T-helper 1 cell treated with Interleukin-12 subunit alpha and Interleukin-12 subunit beta and Interleukin-4 antibody, amounts not matched to agents 30 ng/mL and 1 ng/mL, for 36 hours (primary cell): ENCODE measurements around the gene NUMB. TPM values are rescaled to one million over a fixed set of nuclear protein-coding genes. Genes with fewer than 3 reads are reported as not detected.

Experiments
- intact Hi-C: fragments of 100-400 bp; cut with micrococcal nuclease; formaldehyde crosslinking; loops from one replicate; pipeline ENCODE4 v1.15.1; 2024
- total RNA-seq: library from RNA; stranded (reverse); gene quantifications from 2 replicates; pipeline ENCODE4 v1.2.3, GENCODE V29; 2022

Gene NUMB
- total RNA-seq, 1 donor from 2014 or later, result 61.6 TPM

DNA sequence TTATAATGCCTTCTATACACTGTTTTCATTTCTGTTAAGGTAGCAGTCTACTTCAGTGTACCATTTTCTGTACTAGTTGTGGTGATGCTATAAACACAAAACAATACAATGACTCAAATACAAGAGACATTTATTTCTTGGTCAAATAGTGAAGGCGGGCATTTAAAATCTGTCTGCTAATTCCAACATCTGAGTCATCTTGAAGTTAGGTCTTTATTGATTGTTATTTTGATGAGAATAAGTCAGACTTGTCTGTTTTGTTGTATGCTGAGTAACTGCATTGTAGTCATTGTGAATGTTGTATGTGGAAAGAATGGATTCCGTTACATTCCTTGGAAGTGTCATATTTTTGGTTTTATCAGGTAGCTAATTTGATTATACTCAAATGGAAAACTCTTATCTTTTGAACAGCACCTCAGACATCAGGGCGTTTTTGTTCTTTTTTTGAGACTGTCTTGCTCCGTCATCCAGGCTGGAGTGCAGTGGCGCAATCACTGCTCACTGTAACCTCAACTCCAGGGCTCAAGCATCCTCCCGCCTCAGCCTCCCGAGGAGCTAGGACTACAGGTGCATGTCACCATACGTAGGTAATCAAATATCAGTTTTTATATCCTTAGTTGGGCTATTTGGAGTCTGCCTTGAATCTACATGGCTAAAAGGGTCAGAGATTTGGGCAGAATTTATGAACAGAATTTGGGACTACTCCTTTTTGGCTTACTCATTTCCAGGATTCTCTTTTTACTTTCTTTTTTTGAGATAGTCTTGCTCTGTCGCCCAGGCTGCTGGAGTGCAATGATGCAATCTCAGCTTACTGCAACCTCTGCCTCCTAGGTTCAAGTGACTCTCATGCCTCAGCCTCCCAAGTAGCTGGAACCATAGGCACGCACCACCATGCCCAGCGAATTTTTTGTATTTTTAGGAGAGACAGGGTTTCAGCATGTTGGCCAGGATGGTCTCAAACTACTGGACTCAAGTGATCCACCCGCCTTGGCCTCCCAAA is 164.3 kb downstream of the NUMB start:
- intact Hi-C loops, result no loop called here

DNA sequence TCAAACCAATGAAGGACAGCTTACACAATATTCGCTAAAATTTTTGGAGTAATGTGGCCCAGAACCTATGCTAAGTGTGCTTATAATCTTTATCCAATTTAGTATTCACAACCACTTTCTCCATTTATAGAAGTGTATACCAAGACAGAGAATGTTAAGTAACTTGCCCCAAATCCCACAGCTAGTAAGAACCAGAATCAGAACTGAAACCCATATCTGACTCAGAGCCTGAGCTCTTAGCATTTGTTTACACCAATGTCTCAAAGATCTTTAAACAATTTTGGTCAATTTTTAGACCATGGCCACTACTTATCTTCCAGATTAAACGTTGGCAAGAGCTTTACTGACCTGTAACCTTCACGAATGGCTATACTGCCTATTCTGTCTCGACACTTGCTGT is 168.1 kb downstream of the NUMB start:
- intact Hi-C loops, result no loop called here

DNA sequence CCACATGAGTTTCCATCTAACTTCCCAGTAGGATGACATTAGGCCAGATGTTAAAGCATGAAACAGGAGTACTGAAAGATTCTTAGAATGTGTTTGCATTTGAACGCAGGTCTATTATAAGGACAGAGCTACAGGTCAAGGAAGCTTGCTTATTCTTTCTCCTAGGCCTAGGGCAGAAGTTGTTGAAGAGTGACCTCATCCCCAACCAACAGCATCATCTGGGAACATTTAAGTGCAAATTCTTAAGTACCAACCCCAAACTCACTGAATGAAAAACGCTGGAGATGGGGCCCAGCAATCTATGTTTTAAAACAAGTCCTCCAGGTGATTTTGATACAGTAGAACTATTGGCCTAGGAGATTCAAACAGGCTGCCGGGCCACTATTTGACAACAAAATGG is 168.6 kb downstream of the NUMB start:
- intact Hi-C loops, result no loop called here

DNA sequence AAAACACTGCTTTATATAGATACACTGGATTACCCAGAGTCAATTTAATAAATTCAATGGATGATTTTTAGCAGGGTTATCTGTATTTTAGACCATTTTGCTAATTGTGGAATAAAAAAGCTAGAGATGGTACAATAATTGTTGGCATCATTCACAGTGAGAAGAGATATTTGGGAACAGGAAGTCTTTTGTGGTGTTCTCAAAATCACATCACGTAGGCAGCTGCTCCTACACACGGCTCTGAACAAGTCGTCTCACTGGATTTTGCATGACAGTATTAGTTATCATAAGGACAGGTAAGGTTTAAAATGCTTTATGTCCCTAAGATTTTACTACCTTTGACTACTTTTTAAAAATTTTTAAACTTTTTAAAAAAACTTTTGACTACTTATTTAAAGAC is 169.0 kb downstream of the NUMB start:
- intact Hi-C loops, result no loop called here

DNA sequence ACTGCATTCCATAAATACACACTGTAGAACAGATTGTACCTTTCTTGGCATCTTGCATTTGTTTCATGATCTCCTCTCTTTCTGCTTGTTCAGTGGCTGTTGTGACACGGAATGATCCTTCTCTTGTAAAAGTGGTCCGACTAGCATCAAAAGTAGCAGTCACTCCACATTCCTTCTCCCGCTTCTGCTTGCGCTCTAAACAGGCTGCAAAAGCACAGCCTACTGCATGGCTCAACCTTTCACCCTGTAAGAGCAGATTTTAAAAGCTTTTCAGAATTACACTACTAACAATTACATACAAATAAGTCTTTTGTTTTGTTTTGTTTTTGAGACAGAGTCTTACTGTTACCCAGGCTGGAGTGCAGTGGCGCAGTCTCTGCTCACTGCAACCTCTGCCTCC is 171.3 kb downstream of the NUMB start:
- intact Hi-C loops, result no loop called here

DNA sequence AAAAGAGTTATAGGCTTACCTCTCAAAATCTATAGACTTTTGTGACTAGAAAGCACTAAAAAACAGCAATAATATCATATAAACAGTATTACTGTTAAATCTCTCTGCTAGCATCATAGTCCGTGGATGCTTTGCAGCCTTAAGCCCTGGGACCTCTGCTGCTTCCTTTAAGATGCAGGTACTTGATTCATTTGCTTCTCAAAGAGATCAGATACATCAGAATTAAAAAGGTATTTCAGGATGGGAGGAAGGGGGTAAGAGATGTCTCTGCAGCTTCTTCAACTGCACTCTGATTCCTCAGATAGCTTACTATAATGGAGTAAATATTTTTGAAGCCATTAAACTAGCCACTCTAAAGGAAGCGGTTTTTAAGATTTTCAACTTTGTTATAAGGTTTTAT is 171.7 kb downstream of the NUMB start:
- intact Hi-C loops, result no loop called here

DNA sequence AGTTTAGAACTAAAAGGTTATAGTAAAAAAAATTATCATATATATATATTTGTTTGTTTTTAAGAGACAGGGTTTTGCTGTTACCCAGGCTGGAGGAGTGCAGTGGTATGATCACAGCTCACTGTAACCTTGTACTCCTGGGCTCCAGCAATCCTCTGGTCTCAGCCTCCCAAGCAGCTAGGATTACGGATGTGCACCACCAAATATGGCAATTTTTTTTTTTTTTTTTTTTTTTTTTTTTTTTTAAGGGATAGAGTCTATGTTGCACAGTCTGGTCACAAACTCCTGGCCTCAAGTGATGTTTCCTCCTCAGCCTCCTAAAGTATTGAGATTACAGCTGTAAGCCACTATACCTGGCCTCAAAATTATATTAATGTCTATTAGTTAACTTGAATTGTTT is 172.4 kb downstream of the NUMB start:
- intact Hi-C loops, result no loop called here

DNA sequence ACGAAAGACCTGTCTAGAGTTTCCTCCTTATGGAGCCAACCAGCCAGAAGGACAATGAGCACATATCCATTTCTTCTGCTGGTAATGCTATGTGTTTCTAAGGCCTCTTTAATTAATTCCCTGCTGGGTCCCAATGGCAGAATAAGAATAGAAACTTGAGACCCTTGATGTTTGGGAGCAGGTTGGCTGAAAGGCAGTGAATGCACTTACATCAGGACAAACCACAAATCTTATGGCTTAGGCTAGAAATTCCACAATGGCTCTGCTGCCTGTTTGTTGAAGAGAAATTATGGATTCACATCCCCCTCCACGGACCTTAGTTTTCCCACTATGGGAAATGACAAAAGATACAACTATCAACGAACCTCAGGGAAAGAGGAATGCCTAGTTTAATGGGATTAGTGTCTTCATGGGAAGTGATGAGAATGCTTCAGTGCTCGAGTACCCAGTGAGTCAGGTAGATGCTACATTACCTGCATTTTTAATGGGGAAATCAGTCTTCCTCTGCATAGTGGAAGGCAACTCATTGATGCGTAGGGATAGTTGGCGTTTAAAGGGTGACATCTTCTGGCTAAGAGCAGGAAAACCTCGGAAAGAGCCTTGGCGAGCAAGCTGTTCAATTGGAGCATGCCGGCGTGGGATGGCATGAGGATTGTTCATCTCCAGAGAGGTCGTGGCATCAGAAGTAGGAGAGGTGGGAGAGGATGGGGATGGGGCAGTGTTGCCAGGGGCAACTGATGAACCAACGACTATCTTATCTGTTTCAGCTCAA is 174.6 kb downstream of the NUMB start:
- intact Hi-C loops, result no loop called here

DNA sequence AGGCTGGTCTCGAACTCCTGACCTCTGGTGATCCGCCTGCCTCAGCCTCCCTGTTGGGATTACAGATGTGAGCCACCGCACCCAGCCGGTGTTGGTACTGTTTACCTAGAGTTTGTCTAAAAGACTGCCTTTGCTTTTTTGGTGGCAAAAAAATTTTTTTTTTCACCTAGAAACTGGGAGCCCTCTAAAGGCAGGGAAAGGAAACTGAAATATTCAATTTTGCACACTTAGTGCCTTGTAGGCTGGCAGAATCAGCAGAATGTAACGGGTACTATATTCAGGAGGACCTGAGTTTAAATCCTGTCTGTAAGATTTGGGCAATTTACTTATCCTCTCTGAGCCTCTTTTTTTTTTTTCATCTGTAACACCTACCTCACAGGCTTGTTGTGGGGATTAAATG is 177.4 kb downstream of the NUMB start:
- intact Hi-C loops, result no loop called here

DNA sequence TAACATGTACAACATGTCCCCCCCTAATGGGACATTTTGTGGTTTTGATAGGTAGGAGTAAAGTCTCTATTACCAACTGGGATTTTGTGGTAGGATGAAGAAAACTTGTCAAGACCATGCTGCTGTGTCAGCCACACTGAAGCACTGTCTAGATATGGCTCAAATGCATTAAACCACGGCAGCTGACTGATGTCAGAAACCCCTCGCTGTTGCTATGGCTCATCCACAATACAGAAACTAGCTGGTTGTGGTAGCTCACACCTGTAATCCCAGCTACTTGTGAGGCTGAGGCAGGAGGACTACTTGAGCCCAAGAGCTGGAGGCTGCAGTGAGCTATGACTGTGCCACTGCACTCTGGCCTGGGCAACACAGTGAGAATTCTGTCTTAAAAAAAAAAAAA is 181.0 kb downstream of the NUMB start:
- intact Hi-C loops, result no loop called here

DNA sequence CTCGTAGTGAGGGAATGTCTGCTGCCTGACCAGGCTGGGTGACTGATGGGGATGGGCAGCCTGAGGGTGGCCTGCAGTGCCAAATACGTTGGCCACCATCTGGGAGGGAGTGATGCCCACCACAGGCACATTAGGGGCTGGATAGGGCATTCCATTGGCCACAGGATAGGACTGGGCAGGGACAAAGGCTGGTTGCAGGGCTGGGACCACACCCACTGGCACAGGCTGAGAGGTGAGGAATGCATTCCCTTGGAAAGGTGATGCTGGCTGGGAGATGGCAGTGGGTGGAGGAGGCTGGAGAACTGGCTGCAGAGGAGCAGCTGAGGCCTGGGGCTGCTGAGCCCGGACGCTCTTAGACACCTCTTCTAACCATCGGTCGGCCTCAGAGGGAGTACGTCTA is 181.5 kb downstream of the NUMB start:
- intact Hi-C loops, result no loop called here

DNA sequence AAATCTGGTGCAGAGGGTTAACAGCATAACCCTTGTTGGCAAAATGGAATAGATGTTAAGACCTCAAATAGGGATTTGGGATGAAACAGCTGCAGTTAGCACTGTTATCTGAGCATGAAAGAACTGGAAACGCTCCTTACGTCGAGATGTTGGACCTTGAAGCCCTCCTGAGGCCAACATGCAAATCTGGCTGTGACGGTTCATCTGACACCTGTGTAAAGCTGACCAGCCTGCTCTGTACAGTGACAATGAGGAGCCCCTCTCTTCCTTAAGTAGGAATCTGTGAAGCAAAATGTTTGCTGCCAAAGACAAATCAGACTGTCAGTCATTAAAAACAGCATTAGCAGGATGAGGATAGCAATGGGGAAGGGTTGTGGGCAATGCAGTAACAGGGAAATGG is 184.5 kb downstream of the NUMB start:
- intact Hi-C loops, result no loop called here

DNA sequence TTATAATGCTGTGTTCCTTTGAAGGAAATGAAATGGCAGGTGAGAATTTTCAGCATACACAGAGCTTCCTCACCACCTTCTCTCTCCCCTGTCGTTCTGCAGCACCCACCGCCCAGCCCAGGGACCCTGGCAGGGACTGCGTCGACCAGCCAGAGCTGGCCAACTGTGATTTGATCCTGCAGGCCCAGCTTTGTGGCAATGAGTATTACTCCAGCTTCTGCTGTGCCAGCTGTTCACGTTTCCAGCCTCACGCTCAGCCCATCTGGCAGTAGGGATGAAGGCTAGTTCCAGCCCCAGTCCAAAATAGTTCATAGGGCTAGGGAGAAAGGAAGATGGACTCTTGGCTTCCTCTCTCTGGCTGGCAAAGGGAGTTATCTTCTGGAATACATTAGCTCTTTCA is 186.0 kb downstream of the NUMB start:
- intact Hi-C loops, result no loop called here

DNA sequence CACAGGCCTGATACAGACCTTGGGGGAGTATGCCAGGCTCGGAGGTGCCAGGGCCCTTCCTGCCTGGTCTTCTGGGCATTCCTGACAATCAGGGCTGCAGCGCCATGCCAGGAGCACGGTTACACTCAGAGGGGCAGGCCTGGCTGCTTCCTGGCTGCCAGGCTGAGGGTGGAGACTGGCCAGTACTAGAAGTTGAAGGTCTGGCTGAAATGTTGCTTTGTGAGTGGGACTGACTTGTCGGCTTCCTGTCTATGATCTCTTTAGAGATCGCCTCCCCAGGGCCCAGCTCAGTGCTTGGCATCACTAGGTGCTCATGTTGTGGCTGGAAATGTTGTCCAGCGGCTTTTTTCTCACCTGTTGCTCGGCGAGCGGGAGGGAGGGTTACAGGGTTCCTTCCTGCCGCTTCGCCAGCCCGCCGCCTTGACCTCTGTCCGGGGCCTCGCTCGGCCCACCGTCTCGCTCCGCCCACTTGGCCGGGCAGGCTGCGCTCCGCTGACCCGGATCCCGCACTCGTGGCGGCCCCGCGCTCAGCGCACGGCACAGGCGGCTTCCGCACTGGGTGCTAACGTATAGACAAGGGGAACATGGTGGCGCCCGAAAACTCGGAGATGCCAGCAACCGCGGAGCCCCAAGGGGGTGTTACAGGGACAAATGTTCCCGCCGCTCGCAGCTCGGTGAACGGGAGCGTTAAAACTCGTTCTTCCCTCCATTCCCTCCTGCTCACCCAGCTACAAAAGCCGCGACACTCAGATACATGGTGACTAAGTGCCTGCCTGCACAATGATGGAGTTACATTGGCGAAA is 188.4 kb downstream of the NUMB start:
- intact Hi-C loops, result no loop called here

DNA sequence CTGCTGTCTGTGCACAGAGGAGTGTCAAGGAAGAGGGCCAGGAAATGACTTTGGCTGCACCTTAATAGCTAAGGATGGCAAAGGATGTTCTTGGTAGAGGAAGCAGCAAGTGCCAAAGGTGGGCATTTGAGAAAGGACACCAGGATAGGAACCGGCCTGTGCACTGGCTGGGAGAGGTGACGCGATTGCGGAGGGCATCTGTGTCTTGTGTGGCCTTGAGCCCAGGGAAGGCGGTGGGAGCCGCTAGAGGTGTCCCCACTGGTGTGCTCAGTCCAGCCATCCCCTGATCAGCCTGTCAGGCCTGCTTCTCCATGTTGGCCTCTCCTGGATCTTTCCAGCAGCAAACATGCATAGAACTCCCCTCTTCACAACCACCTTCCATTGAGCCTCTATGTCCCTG is 190.9 kb downstream of the NUMB start:
- intact Hi-C loops, result no loop called here

DNA sequence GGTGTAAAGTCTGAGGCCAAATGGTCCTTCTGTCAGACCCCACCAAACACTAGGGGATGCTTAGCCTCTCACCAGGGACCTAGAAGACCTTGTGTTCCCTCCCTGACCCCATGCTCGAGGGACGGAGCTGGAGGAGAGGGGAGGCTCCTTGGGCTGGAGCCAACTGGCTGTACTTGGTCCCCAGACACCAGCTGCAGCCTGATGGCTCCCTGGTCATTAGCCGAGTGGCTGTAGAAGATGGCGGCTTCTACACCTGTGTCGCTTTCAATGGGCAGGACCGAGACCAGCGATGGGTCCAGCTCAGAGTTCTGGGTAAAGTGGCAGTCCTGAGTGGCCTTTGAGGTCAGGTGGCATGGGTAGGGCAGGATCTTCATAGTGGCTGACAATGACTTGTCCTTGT is 192.0 kb downstream of the NUMB start:
- intact Hi-C loops, result no loop called here

DNA sequence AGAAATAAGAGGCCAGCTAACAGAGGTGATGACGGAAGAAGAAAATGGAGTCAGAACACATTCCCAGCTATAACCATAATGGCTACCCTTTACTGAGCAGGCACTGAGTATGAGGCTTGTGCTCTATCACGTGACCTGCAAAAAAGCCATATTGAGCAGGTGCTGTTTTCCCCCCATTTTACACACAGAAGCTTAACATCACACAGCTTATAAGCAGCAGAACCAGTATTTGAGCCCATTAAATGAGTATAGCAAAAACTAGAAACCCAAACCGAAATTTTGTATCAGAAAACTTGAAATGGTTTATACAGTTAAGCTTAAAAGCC is 192.7 kb downstream of the NUMB start:
- intact Hi-C loops, result no loop called here

DNA sequence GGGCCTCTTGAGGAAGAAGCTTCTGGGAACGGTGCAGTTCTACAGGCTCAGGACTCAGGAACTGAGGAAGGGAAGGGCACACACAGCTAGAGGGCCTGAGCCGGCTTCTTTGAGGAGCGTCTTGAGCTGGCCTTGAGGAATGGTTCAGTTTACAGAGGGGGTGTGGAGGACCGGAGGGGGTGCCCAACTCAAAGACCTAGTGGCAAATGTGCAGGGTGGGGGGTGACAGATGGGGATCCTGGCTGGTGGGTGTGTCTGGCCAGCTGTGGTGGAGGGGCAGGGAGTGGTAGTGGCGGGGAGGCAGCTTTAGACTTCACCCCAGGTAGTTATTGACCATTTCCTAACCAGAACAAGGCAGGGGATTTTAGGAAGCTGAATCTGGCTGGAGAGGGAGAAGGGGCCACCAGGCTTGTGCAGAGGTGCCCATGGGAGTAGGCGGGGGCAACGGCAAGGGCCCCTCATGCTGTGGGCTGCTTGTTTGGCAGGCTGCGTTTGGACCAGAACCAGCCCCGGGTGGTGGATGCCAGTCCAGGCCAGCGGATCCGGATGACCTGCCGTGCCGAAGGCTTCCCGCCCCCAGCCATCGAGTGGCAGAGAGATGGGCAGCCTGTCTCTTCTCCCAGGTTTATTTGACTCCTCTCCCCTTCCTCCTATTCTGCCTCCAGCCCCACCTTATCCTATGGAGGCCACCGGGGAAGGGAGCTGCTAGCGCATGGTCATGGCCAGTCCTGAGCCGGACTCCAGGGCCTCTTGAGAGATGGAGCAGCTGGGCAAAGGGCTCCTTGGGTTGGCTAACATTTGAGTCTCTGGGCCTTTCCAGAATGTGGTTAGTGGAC is 193.2 kb downstream of the NUMB start:
- intact Hi-C loops, result no loop called here

DNA sequence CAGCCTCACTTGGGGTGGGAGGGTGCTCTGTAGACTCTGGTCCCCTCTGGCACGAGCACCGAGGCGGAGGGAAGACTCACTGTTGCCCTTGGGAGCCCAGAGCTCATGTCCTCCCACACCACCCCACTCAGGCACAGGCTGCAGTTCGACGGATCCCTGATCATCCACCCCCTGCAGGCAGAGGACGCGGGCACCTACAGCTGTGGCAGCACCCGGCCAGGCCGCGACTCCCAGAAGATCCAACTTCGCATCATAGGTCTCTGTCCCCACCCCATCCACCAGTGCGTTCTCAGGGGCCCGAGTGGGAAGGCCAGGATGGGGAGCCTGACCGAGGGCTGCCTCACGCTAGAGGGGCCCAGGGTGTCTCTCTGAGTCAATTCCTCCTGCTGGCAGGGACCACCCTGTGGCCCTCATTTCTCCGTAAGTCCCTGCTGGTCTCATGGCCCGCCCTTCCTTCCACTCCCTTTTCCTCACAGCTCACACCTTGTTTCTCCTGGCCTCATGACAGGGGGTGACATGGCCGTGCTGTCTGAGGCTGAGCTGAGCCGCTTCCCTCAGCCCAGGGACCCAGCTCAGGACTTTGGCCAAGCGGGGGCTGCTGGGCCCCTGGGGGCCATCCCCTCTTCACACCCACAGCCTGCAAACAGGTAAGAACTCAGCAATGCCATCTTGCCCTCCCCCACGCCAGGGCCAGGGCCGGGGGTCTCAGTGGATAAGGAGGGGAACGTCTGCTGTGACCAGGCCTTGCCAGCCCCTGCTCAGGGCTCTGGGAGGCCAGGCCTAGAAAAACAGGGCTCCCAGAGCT is 194.1 kb downstream of the NUMB start:
- intact Hi-C loops, result no loop called here

DNA sequence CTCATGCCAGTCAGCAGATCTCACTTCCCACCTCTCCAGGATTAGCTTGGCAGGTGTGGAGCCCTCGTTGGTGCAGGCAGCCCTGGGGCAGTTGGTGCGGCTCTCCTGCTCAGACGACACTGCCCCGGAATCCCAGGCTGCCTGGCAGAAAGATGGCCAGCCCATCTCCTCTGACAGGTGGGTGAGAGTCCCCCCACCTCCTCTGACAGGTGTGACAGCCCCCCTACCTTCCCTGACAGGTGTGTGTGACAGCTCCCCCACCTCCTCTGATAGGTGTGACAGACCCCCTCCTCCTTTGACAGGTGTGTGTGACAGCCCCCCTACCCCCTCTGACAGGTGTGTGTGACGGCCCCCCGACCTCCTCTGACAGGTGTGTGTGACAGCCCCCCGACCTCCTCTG is 194.7 kb downstream of the NUMB start:
- intact Hi-C loops, result no loop called here
